GM12878 (cell line): ENCODE measurements around the gene RPEL1. TPM values are rescaled to one million over a fixed set of nuclear protein-coding genes. Genes with fewer than 3 reads are reported as not detected.

ENCODE experiments used
- ATAC-seq: fragments of 200-7000 bp; cut with Tn5 transposase; 3 replicates; pipeline ENCODE4 v1.9.1; 2020; ENCODE audit warnings: mild to moderate bottlenecking, moderate library complexity
- BruUV-seq: library from RNA; stranded (reverse); fragments of 400-500 nt; replicated peaks from 2 replicates; lab custom pipeline; 2021; lab: Mats Ljungman, UMichigan
- CTCF ChIA-PET: fragments of 300-600 bp; sonication (Branson Sonifier 250); formaldehyde crosslinking; extraction: SDS; loops from one replicate; lab custom pipeline; 2021; ENCODE audit warnings: inconsistent platforms; lab: Yijun Ruan, JAX
- POLR2A ChIA-PET: fragments of 350-600 bp; formaldehyde crosslinking; extraction: SDS; loops from one replicate; lab custom pipeline; 2021; ENCODE audit warnings: inconsistent platforms; lab: Charles Lee
- RAD21 ChIA-PET: fragments of 300-600 bp; sonication (Branson Sonifier 250); formaldehyde crosslinking; loops from one replicate; lab custom pipeline; 2023; ENCODE audit warnings: antibody characterized with exemption; ENCODE audit not compliant: unreplicated experiment; lab: Charles Lee
- SMC1A ChIA-PET: fragments of 300-600 bp; sonication (Branson Sonifier 250); formaldehyde crosslinking; loops from one replicate; lab custom pipeline; 2023; ENCODE audit not compliant: unreplicated experiment, uncharacterized antibody; lab: Charles Lee
- DNase-seq: peaks from one replicate; pipeline ENCODE4 v3.0.0-alpha.2; 2011; ENCODE audit warnings: low read depth, low spot score
- FAIRE-seq: peaks from 3 replicates; lab custom pipeline; 2011; peaks lifted over from hg19 to GRCh38; lab: Jason Lieb, UNC
- H2AFZ ChIP-seq: 2 replicates; pipeline ENCODE4 v1.6.0; 2011; ENCODE audit warnings: low read depth, low read length, control low read depth; ENCODE audit not compliant: control insufficient read depth
- H3K27ac ChIP-seq: 2 replicates; pipeline ENCODE4 v1.5.1; 2011; ENCODE audit warnings: control low read depth; ENCODE audit not compliant: control insufficient read depth, insufficient read depth
- H3K27me3 ChIP-seq, 2 experiments: replicated peaks in 1 of 2; 2 replicates each; pipeline versions ENCODE4 v1.6.0 to v1.6.1; 2011; ENCODE audit warnings: low read length in 1 of 2; ENCODE audit not compliant: control insufficient read depth in 2 of 2, insufficient read depth in 2 of 2
- H3K36me3 ChIP-seq, 2 experiments: 2 replicates each; pipeline ENCODE4 v1.5.1; 2011; ENCODE audit warnings: low read length in 1 of 2; ENCODE audit not compliant: control insufficient read depth in 2 of 2, insufficient read depth in 2 of 2
- H3K4me1 ChIP-seq: 2 replicates; pipeline ENCODE4 v1.6.1; 2011; ENCODE audit warnings: mild to moderate bottlenecking, low read length, moderate library complexity, mixed read lengths; ENCODE audit not compliant: control insufficient read depth, insufficient read depth
- H3K4me2 ChIP-seq: 2 replicates; pipeline ENCODE4 v1.6.0; 2011; ENCODE audit warnings: control low read depth; ENCODE audit not compliant: control insufficient read depth, insufficient read depth
- H3K4me3 ChIP-seq: fragments of 200-600 bp; sonication (generic); 2 replicates; pipeline ENCODE4 v1.5.1; 2016
- H3K79me2 ChIP-seq: 2 replicates; pipeline ENCODE4 v1.6.0; 2011; ENCODE audit warnings: low read length; ENCODE audit not compliant: control insufficient read depth, insufficient read depth
- H3K9ac ChIP-seq: 2 replicates; pipeline ENCODE4 v1.8.0; 2011; ENCODE audit warnings: low read length, control low read depth, mixed read lengths; ENCODE audit not compliant: control insufficient read depth, insufficient read depth
- H3K9me3 ChIP-seq: replicated peaks from 3 replicates; pipeline ENCODE4 v1.5.1; 2011; ENCODE audit warnings: mild to moderate bottlenecking, low read length; ENCODE audit not compliant: control insufficient read depth, insufficient read depth
- H4K20me1 ChIP-seq: 2 replicates; pipeline ENCODE4 v1.6.0; 2011; ENCODE audit not compliant: control insufficient read depth, insufficient read depth
- CEBPB ChIP-seq, 2 experiments: fragments of 150-350 bp in 1 of 2; IDR thresholded peaks; 2 replicates each; pipeline ENCODE4 v1.6.1; 2012 to 2014; ENCODE audit warnings: low read depth in 2 of 2, low read length in 2 of 2, borderline replicate concordance in 1 of 2, inconsistent platforms in 1 of 2
- CEBPZ ChIP-seq: fragments of 150-350 bp; IDR thresholded peaks from 2 replicates; pipeline ENCODE4 v1.6.1; 2016; ENCODE audit warnings: low read depth, low read length
- CHD2 ChIP-seq: IDR thresholded peaks from 2 replicates; pipeline ENCODE4 v1.6.1; 2011; ENCODE audit warnings: low read depth, low read length, improper control_type of control experiment, borderline replicate concordance
- GABPA ChIP-seq: IDR thresholded peaks from 2 replicates; pipeline ENCODE4 v1.6.1; 2014; ENCODE audit warnings: antibody characterized with exemption, low read depth, mild to moderate bottlenecking, inconsistent platforms
- HDAC6 ChIP-seq: fragments of 200-600 bp; sonication (generic); IDR thresholded peaks from one replicate; pipeline ENCODE4 v1.8.0; 2017; ENCODE audit warnings: antibody characterized with exemption; ENCODE audit not compliant: unreplicated experiment
- IKZF1 ChIP-seq: fragments of 450-650 bp; conservative IDR thresholded peaks from 2 replicates; pipeline ENCODE4 v1.6.1; 2017; ENCODE audit warnings: antibody characterized with exemption, mild to moderate bottlenecking
- MXI1 ChIP-seq: fragments of 150-350 bp; IDR thresholded peaks from 2 replicates; pipeline ENCODE4 v1.6.1; 2011; ENCODE audit warnings: low read depth, mild to moderate bottlenecking, inconsistent platforms, low read length, improper control_type of control experiment
- MYC ChIP-seq: IDR thresholded peaks from 2 replicates; pipeline ENCODE4 v1.6.1; 2011; ENCODE audit warnings: mild to moderate bottlenecking, low read length, moderate library complexity, inconsistent platforms; ENCODE audit not compliant: insufficient read depth, insufficient replicate concordance, insufficient read length, severe bottlenecking
- NFYB ChIP-seq: IDR thresholded peaks from 2 replicates; pipeline ENCODE4 v1.6.1; 2011; ENCODE audit warnings: low read depth, mild to moderate bottlenecking, low read length, improper control_type of control experiment, moderate library complexity; ENCODE audit not compliant: insufficient read depth
- NR2C1 ChIP-seq: fragments of 450-650 bp; IDR thresholded peaks from 2 replicates; pipeline ENCODE4 v1.6.1; 2017; ENCODE audit warnings: antibody characterized with exemption, mild to moderate bottlenecking, moderate library complexity
- SRF ChIP-seq, 2 experiments: IDR thresholded peaks; 2 replicates each; pipeline ENCODE4 v1.6.1; 2011; ENCODE audit warnings: low read depth in 2 of 2, low read length in 2 of 2, mild to moderate bottlenecking in 1 of 2, moderate library complexity in 1 of 2
- SUZ12 ChIP-seq: fragments of 200-600 bp; sonication (generic); IDR thresholded peaks from one replicate; pipeline ENCODE4 v1.6.1; 2018; ENCODE audit warnings: antibody characterized with exemption, mild to moderate bottlenecking; ENCODE audit not compliant: unreplicated experiment
- TCF7 ChIP-seq: IDR thresholded peaks from 2 replicates; pipeline ENCODE4 v1.6.1; 2014; ENCODE audit warnings: antibody characterized with exemption, borderline replicate concordance
- ZBTB11 ChIP-seq: fragments of 450-650 bp; formaldehyde crosslinking; IDR thresholded peaks from 2 replicates; pipeline ENCODE4 v1.5.0; 2022; ENCODE audit warnings: mild to moderate bottlenecking, missing genetic modification characterization
- ZBTB33 ChIP-seq: fragments of 450-650 bp; IDR thresholded peaks from 2 replicates; pipeline ENCODE4 v1.6.1; 2017; ENCODE audit warnings: mild to moderate bottlenecking
- ZNF24 ChIP-seq: fragments of 450-650 bp; IDR thresholded peaks from 2 replicates; pipeline ENCODE4 v1.6.1; 2017; ENCODE audit warnings: antibody characterized with exemption, mild to moderate bottlenecking
- ZZZ3 ChIP-seq: IDR thresholded peaks from 2 replicates; pipeline ENCODE4 v1.6.1; 2011; ENCODE audit warnings: low read depth; ENCODE audit not compliant: control insufficient read depth, insufficient read length
- WGBS: methylation state at CpG from one replicate; pipeline ENCODE4 v1.1.6; 2016; ENCODE audit warnings: low lambda C conversion rate; ENCODE audit not compliant: insufficient replicate concordance, insufficient coverage; ENCODE audit errors: missing lambda C conversion rate; 5-methylcytosine and 5-hydroxymethylcytosine counted together
- in situ Hi-C: fragments of 300-500 bp; cut with MboI; formaldehyde crosslinking; loops from 9 replicates; pipeline ENCODE4 v1.14.3; 2018; ENCODE audit warnings: mixed read lengths
- intact Hi-C: fragments of 100-400 bp; cut with micrococcal nuclease; formaldehyde crosslinking; loops from one replicate; pipeline ENCODE4 v1.14.2; 2022; ENCODE audit not compliant: unreplicated experiment
- polyA plus RNA-seq, 11 experiments: library from polyadenylated mRNA; depleted of rRNA in 4 of 11; unstranded in 6 of 11; stranded (reverse) in 5 of 11; fragments of >200 nt; fragmentation: Nextera tagmentation in 4 of 11; fragmentation: Illumina TruSeq in 1 of 11; extraction: Ambion mirVana in 4 of 11; extraction: Trizol in 1 of 11; gene quantifications; 1 replicate in 1 of 11; 2 replicates in 10 of 11; pipeline versions ENCODE4 v1.2.1 to v1.2.3, GENCODE V29; 2011 to 2016; ENCODE audit warnings: inconsistent platforms in 2 of 11, missing spikeins in 2 of 11, low read depth in 1 of 11
- total RNA-seq, 4 experiments: library from RNA; depleted of rRNA in 3 of 4; stranded (reverse); fragments of >200 nt in 3 of 4; fragmentation: Illumina TruSeq in 1 of 4; extraction: Trizol in 1 of 4; gene quantifications; 2 replicates each; pipeline versions ENCODE4 v1.2.1 to v1.2.3, GENCODE V29; 2013 to 2021

The RPEL1 gene
- total and polyA plus RNA-seq, 10 of the 15 experiments (the other 5 are each of a cell fraction or from before 2014, with no cell fraction given): 0.04 to 0.08 (median 0.06) TPM; not detected in 6

- in situ Hi-C loops (no loop called here), intact Hi-C loops (no loop called here)
- Histone ChIP-seq H2AFZ (no peak overlapping the region), H3K27ac (no peak overlapping the region), H3K79me2 (no peaks in the 10 kb centered on the region), H3K36me3 (no peaks in the 10 kb centered on the region), H3K27me3 (peaks cover 0 to 6% of the 10 kb centered on the region in 2 experiments), H3K9me3 (no peaks in the 10 kb centered on the region; the same call in 2 of the 3 replicates), H4K20me1 (peaks cover 3% of the 10 kb centered on the region; the same call in 1 of the 2 replicates), H3K4me2 (no peak overlapping the region), H3K9ac (no peak overlapping the region), H3K4me1 (no peaks in the 10 kb centered on the region; the same call in 1 of the 2 replicates), H3K4me3 (no peak overlapping the region)
- ChIA-PET RAD21 (interaction anchor here (1.2 kb wide), 1 partner anchor 360 kb away, joined by 3 read pairs; the partner anchor contains the start of gene CNNM2), SMC1A (no interaction called here), CTCF (no interaction called here), POLR2A (no interaction called here)
- 75% methylated on average over 12 of the region's 12 CpGs for WGBS
- DNase-seq (no peak), ATAC-seq (no peak), FAIRE-seq (no peak)
- BruUV-seq: no TSS peak
- TF ChIP-seq CEBPB (IDR thresholded peaks at IDR 0.05; ENCODE audit: borderline replicate concordance in 1 of 2, low read depth in 2 of 2, low read length in 2 of 2) (no peak), GABPA (no peak), ZBTB11 (CRISPR knock-in tag) (no peak), CHD2 (no peak), SRF (IDR thresholded peaks at IDR 0.05; ENCODE audit: low read depth in 2 of 2, low read length in 2 of 2) (no peak), ZBTB33 (no peak), SUZ12 (no peak), IKZF1 (no peak), HDAC6 (no peak), NR2C1 (no peak), MXI1 (no peak), TCF7 (no peak), ZNF24 (no peak), CEBPZ (no peak), ZZZ3 (no peak), MYC (no peak), NFYB (no peak)
Observed at GRCh38 chr10:103278537-103278823, 32.8 kb downstream of the RPEL1 start.
